ENCODE data around the gene ZDHHC8.

- TF ChIP-seq, protein P1, sequence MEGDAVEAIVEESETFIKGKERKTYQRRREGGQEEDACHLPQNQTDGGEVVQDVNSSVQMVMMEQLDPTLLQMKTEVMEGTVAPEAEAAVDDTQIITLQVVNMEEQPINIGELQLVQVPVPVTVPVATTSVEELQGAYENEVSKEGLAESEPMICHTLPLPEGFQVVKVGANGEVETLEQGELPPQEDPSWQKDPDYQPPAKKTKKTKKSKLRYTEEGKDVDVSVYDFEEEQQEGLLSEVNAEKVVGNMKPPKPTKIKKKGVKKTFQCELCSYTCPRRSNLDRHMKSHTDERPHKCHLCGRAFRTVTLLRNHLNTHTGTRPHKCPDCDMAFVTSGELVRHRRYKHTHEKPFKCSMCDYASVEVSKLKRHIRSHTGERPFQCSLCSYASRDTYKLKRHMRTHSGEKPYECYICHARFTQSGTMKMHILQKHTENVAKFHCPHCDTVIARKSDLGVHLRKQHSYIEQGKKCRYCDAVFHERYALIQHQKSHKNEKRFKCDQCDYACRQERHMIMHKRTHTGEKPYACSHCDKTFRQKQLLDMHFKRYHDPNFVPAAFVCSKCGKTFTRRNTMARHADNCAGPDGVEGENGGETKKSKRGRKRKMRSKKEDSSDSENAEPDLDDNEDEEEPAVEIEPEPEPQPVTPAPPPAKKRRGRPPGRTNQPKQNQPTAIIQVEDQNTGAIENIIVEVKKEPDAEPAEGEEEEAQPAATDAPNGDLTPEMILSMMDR (IDR thresholded peaks at IDR 0.05) = no peak
- TF ChIP-seq POLR2A (IDR thresholded peaks at IDR 0.05) = no peak
These were observed 42.2 kb upstream of the ZDHHC8 start for GRCh38 chr22:20089226-20089976.

Data from right lobe of liver (tissue), 4 donors.